ENCODE measurements around the gene PFN2.
A peak's percentile ranks its signal among the peaks of the same experiment; 100 is the strongest.

The PFN2 gene

GRCh38 chr3:149968216-149968615, 2.5 kb downstream of the PFN2 start:
- peaks cover 34% of the 10 kb centered on the region; the same call in 1 of the 2 replicates for H3K36me3 ChIP-seq (ENCODE audit: insufficient read depth, low read length)

GRCh38 chr3:149967086-149967685, 3.5 kb downstream of the PFN2 start:
- no peak overlapping the region for H2AFZ ChIP-seq (ENCODE audit: low read length, unreplicated experiment)
- no peak overlapping the region; the same call in 1 of the 2 replicates for H3K27ac ChIP-seq (ENCODE audit: low read depth, low read length)
- H3K27me3 ChIP-seq (ENCODE audit: insufficient read depth, low read length): no peaks in the 10 kb centered on the region
- H3K4me3 ChIP-seq (ENCODE audit: low read depth, low read length): peak overlapping the region; percentile 92
- peaks cover 87% of the 10 kb centered on the region for H3K79me2 ChIP-seq (ENCODE audit: control insufficient read depth, insufficient read depth, low read length, unreplicated experiment)
- peaks cover 36% of the 10 kb centered on the region; the same call in 1 of the 2 replicates for H3K36me3 ChIP-seq (ENCODE audit: insufficient read depth, low read length)
- peaks cover 52% of the 10 kb centered on the region for H3K4me1 ChIP-seq (ENCODE audit: control insufficient read depth, insufficient read depth, low read length, unreplicated experiment)

More at GRCh38 chr3:149968216-149968615, 2.5 kb downstream of the PFN2 start:
- Histone ChIP-seq H3K4me3 (ENCODE audit: low read depth, low read length) (peak overlapping the region; percentile 92), H3K27me3 (ENCODE audit: insufficient read depth, low read length) (no peaks in the 10 kb centered on the region), H3K4me1 (ENCODE audit: control insufficient read depth, insufficient read depth, low read length, unreplicated experiment) (peaks cover 55% of the 10 kb centered on the region), H3K79me2 (ENCODE audit: control insufficient read depth, insufficient read depth, low read length, unreplicated experiment) (peaks cover 86% of the 10 kb centered on the region), H3K27ac (ENCODE audit: low read depth, low read length) (peak overlapping the region; percentile 91), H2AFZ (ENCODE audit: low read length, unreplicated experiment) (no peak overlapping the region)

- peak overlapping the region; percentile 26; the same call in 1 of the 2 replicates for H3K4me3 ChIP-seq (ENCODE audit: low read depth, low read length)
- peaks cover 78% of the 10 kb centered on the region for H3K79me2 ChIP-seq (ENCODE audit: control insufficient read depth, insufficient read depth, low read length, unreplicated experiment)
- no peaks in the 10 kb centered on the region for H3K27me3 ChIP-seq (ENCODE audit: insufficient read depth, low read length)
- peaks cover 37% of the 10 kb centered on the region; the same call in 1 of the 2 replicates for H3K36me3 ChIP-seq (ENCODE audit: insufficient read depth, low read length)
- no peak overlapping the region for H2AFZ ChIP-seq (ENCODE audit: low read length, unreplicated experiment)
- H3K27ac ChIP-seq (ENCODE audit: low read depth, low read length): no peak overlapping the region
- H3K4me1 ChIP-seq (ENCODE audit: control insufficient read depth, insufficient read depth, low read length, unreplicated experiment): peaks cover 48% of the 10 kb centered on the region
Observed at GRCh38 chr3:149965278-149965677, 5.4 kb downstream of the PFN2 start.

- Histone ChIP-seq H3K27me3 (ENCODE audit: insufficient read depth, low read length) (no peaks in the 10 kb centered on the region), H3K36me3 (ENCODE audit: insufficient read depth, low read length) (peaks cover 37% of the 10 kb centered on the region; the same call in 1 of the 2 replicates), H3K27ac (ENCODE audit: low read depth, low read length) (no peak overlapping the region)
Observed at GRCh38 chr3:149964291-149964690, 6.4 kb downstream of the PFN2 start.

GRCh38 chr3:149963485-149963884, 7.2 kb downstream of the PFN2 start:
- Histone ChIP-seq H3K36me3 (ENCODE audit: insufficient read depth, low read length) (peaks cover 37% of the 10 kb centered on the region; the same call in 1 of the 2 replicates), H3K79me2 (ENCODE audit: control insufficient read depth, insufficient read depth, low read length, unreplicated experiment) (peaks cover 60% of the 10 kb centered on the region), H3K4me1 (ENCODE audit: control insufficient read depth, insufficient read depth, low read length, unreplicated experiment) (peaks cover 63% of the 10 kb centered on the region)

More at GRCh38 chr3:149964291-149964690, 6.4 kb downstream of the PFN2 start:
- Histone ChIP-seq H2AFZ (ENCODE audit: low read length, unreplicated experiment) (no peak overlapping the region), H3K4me3 (ENCODE audit: low read depth, low read length) (no peak overlapping the region), H3K79me2 (ENCODE audit: control insufficient read depth, insufficient read depth, low read length, unreplicated experiment) (peaks cover 68% of the 10 kb centered on the region), H3K4me1 (ENCODE audit: control insufficient read depth, insufficient read depth, low read length, unreplicated experiment) (peaks cover 55% of the 10 kb centered on the region)

GRCh38 chr3:149959443-149959842, 11.3 kb downstream of the PFN2 start:
- Histone ChIP-seq H3K4me1 (ENCODE audit: control insufficient read depth, insufficient read depth, low read length, unreplicated experiment) (peaks cover 42% of the 10 kb centered on the region), H3K27ac (ENCODE audit: low read depth, low read length) (peak overlapping the region; percentile 54), H3K27me3 (ENCODE audit: insufficient read depth, low read length) (no peaks in the 10 kb centered on the region), H3K36me3 (ENCODE audit: insufficient read depth, low read length) (peaks cover 10% of the 10 kb centered on the region; the same call in 1 of the 2 replicates), H3K79me2 (ENCODE audit: control insufficient read depth, insufficient read depth, low read length, unreplicated experiment) (peaks cover 43% of the 10 kb centered on the region), H3K4me3 (ENCODE audit: low read depth, low read length) (no peak overlapping the region), H2AFZ (ENCODE audit: low read length, unreplicated experiment) (no peak overlapping the region)

More at GRCh38 chr3:149963485-149963884, 7.2 kb downstream of the PFN2 start:
- no peaks in the 10 kb centered on the region for H3K27me3 ChIP-seq (ENCODE audit: insufficient read depth, low read length)
- no peak overlapping the region for H3K27ac ChIP-seq (ENCODE audit: low read depth, low read length)
- H2AFZ ChIP-seq (ENCODE audit: low read length, unreplicated experiment): no peak overlapping the region
- no peak overlapping the region for H3K4me3 ChIP-seq (ENCODE audit: low read depth, low read length)

GRCh38 chr3:149958171-149958796, 12.4 kb downstream of the PFN2 start:
- Histone ChIP-seq H2AFZ (ENCODE audit: low read length, unreplicated experiment) (no peak overlapping the region), H3K79me2 (ENCODE audit: control insufficient read depth, insufficient read depth, low read length, unreplicated experiment) (peaks cover 32% of the 10 kb centered on the region), H3K27ac (ENCODE audit: low read depth, low read length) (peak overlapping the region; percentile 11; the same call in 1 of the 2 replicates), H3K27me3 (ENCODE audit: insufficient read depth, low read length) (no peaks in the 10 kb centered on the region), H3K36me3 (ENCODE audit: insufficient read depth, low read length) (peaks cover 9% of the 10 kb centered on the region; the same call in 1 of the 2 replicates), H3K4me3 (ENCODE audit: low read depth, low read length) (no peak overlapping the region), H3K4me1 (ENCODE audit: control insufficient read depth, insufficient read depth, low read length, unreplicated experiment) (peaks cover 31% of the 10 kb centered on the region)

- no peaks in the 10 kb centered on the region for H3K27me3 ChIP-seq (ENCODE audit: insufficient read depth, low read length)
- peaks cover 29% of the 10 kb centered on the region for H3K79me2 ChIP-seq (ENCODE audit: control insufficient read depth, insufficient read depth, low read length, unreplicated experiment)
- H2AFZ ChIP-seq (ENCODE audit: low read length, unreplicated experiment): no peak overlapping the region
- no peak overlapping the region for H3K4me3 ChIP-seq (ENCODE audit: low read depth, low read length)
- peaks cover 9% of the 10 kb centered on the region; the same call in 1 of the 2 replicates for H3K36me3 ChIP-seq (ENCODE audit: insufficient read depth, low read length)
- peaks cover 31% of the 10 kb centered on the region for H3K4me1 ChIP-seq (ENCODE audit: control insufficient read depth, insufficient read depth, low read length, unreplicated experiment)
- H3K27ac ChIP-seq (ENCODE audit: low read depth, low read length): no peak overlapping the region
Observed at GRCh38 chr3:149957361-149958125, 13.2 kb downstream of the PFN2 start.

- Histone ChIP-seq H3K79me2 (ENCODE audit: control insufficient read depth, insufficient read depth, low read length, unreplicated experiment) (peaks cover 22% of the 10 kb centered on the region), H3K36me3 (ENCODE audit: insufficient read depth, low read length) (peaks cover 12% of the 10 kb centered on the region)
Observed at GRCh38 chr3:149955449-149955848, 15.2 kb downstream of the PFN2 start.

GRCh38 chr3:149954812-149955211, 15.9 kb downstream of the PFN2 start:
- peaks cover 12% of the 10 kb centered on the region for H3K36me3 ChIP-seq (ENCODE audit: insufficient read depth, low read length)
- no peak overlapping the region for H2AFZ ChIP-seq (ENCODE audit: low read length, unreplicated experiment)
- peaks cover 29% of the 10 kb centered on the region for H3K4me1 ChIP-seq (ENCODE audit: control insufficient read depth, insufficient read depth, low read length, unreplicated experiment)
- H3K27ac ChIP-seq (ENCODE audit: low read depth, low read length): no peak overlapping the region
- H3K79me2 ChIP-seq (ENCODE audit: control insufficient read depth, insufficient read depth, low read length, unreplicated experiment): peaks cover 22% of the 10 kb centered on the region
- no peaks in the 10 kb centered on the region for H3K27me3 ChIP-seq (ENCODE audit: insufficient read depth, low read length)
- no peak overlapping the region for H3K4me3 ChIP-seq (ENCODE audit: low read depth, low read length)

More at GRCh38 chr3:149955449-149955848, 15.2 kb downstream of the PFN2 start:
- H3K27me3 ChIP-seq (ENCODE audit: insufficient read depth, low read length): no peaks in the 10 kb centered on the region
- no peak overlapping the region for H2AFZ ChIP-seq (ENCODE audit: low read length, unreplicated experiment)
- H3K4me3 ChIP-seq (ENCODE audit: low read depth, low read length): no peak overlapping the region
- no peak overlapping the region for H3K27ac ChIP-seq (ENCODE audit: low read depth, low read length)
- H3K4me1 ChIP-seq (ENCODE audit: control insufficient read depth, insufficient read depth, low read length, unreplicated experiment): peaks cover 31% of the 10 kb centered on the region
